A549 (cell line): ENCODE measurements around the gene HSD11B2. TPM values are rescaled to one million over a fixed set of nuclear protein-coding genes. Genes with fewer than 3 reads are reported as not detected.

ENCODE experiments used
- ATAC-seq, 2 experiments: fragments of 200-7000 bp in 1 of 2; fragments of >200 bp in 1 of 2; cut with Nextera tagmentation in 1 of 2; cut with Tn5 transposase in 1 of 2; 3 replicates each; pipeline versions ENCODE4 v1.8.0 to v1.9.1; 2018 to 2020; ENCODE audit warnings: mild to moderate bottlenecking in 1 of 2, moderate library complexity in 1 of 2
- CTCF ChIA-PET: fragments of 300-600 bp; sonication (Branson Sonifier 250); formaldehyde crosslinking; extraction: SDS; loops from one replicate; lab custom pipeline; 2021; ENCODE audit warnings: antibody characterized with exemption, inconsistent platforms; lab: Yijun Ruan, JAX
- POLR2A ChIA-PET: fragments of 350-600 bp; formaldehyde crosslinking; extraction: SDS; loops from one replicate; lab custom pipeline; 2021; ENCODE audit warnings: antibody characterized with exemption, inconsistent platforms; lab: Yijun Ruan, JAX
- DNase-seq, 2 experiments: peaks; one replicate each; pipeline versions ENCODE4 v3.0.0 to v3.0.0-alpha.2; 2011 to 2016; ENCODE audit warnings: low read depth in 1 of 2, low spot score in 1 of 2
- FAIRE-seq: peaks from 2 replicates; lab custom pipeline; 2011; peaks lifted over from hg19 to GRCh38; lab: Jason Lieb, UNC
- H3K27ac ChIP-seq, 2 experiments: fragments of >200 bp; sonication (Bioruptor Twin); formaldehyde crosslinking; 3 replicates each; pipeline ENCODE4 v1.5.1; 2016 to 2017
- H3K4me1 ChIP-seq: fragments of >200 bp; sonication (Bioruptor Twin); formaldehyde crosslinking; 3 replicates; pipeline ENCODE4 v1.6.1; 2016
- H3K4me2 ChIP-seq: fragments of >200 bp; sonication (Bioruptor Twin); formaldehyde crosslinking; 3 replicates; pipeline ENCODE4 v1.6.1; 2016
- H3K4me3 ChIP-seq: fragments of >200 bp; sonication (Bioruptor Twin); formaldehyde crosslinking; 3 replicates; pipeline ENCODE4 v1.5.1; 2016
- H3K9me3 ChIP-seq: fragments of >200 bp; sonication (Bioruptor Twin); formaldehyde crosslinking; 3 replicates; pipeline ENCODE4 v1.6.1; 2016
- CEBPB ChIP-seq, 2 experiments: fragments of >200 bp in 1 of 2; sonication (Bioruptor Twin) in 1 of 2; formaldehyde crosslinking in 1 of 2; IDR thresholded peaks; 2 replicates each; pipeline ENCODE4 v1.6.1; 2012 to 2016
- EHMT2 ChIP-seq: fragments of 200-600 bp; sonication (generic); IDR thresholded peaks from 2 replicates; pipeline ENCODE4 v1.6.1; 2016; ENCODE audit warnings: antibody characterized with exemption, low read depth, mild to moderate bottlenecking, moderate library complexity
- ESRRA ChIP-seq: fragments of 150-350 bp; IDR thresholded peaks from 2 replicates; pipeline ENCODE4 v1.6.1; 2014; ENCODE audit warnings: mild to moderate bottlenecking, low read length, borderline replicate concordance
- FOSL2 ChIP-seq, 2 experiments: fragments of 450-650 bp in 1 of 2; fragments of >200 bp in 1 of 2; sonication (Bioruptor Twin) in 1 of 2; formaldehyde crosslinking; IDR thresholded peaks; 2 replicates each; pipeline versions ENCODE4 v1.5.0 to v1.6.1; 2016 to 2020; ENCODE audit warnings: mild to moderate bottlenecking in 1 of 2, moderate library complexity in 1 of 2
- HOXA7 ChIP-seq: fragments of 250-450 bp; sonication (Bioruptor Pico); IDR thresholded peaks from 2 replicates; pipeline ENCODE4 v1.5.0; 2020; ENCODE audit warnings: mild to moderate bottlenecking, moderate library complexity
- HOXB13 ChIP-seq: fragments of 250-450 bp; sonication (Bioruptor Pico); IDR thresholded peaks from 2 replicates; pipeline ENCODE4 v1.5.0; 2020; ENCODE audit warnings: low read depth, mild to moderate bottlenecking, moderate library complexity
- HOXB5 ChIP-seq: fragments of 250-450 bp; sonication (Bioruptor Pico); IDR thresholded peaks from 2 replicates; pipeline ENCODE4 v1.5.0; 2020; ENCODE audit warnings: mild to moderate bottlenecking, moderate library complexity
- JUN ChIP-seq, 2 experiments: fragments of >200 bp; sonication (Bioruptor Twin); formaldehyde crosslinking; IDR thresholded peaks; 2 replicates in 1 of 2; 3 replicates in 1 of 2; pipeline ENCODE4 v1.6.1; 2016 to 2017
- JUNB ChIP-seq: fragments of >200 bp; sonication (Bioruptor Twin); formaldehyde crosslinking; IDR thresholded peaks from 2 replicates; pipeline ENCODE4 v1.6.1; 2016
- KDM1A ChIP-seq: fragments of 200-600 bp; sonication (generic); IDR thresholded peaks from 2 replicates; pipeline ENCODE4 v1.6.1; 2016; ENCODE audit warnings: low read depth, mild to moderate bottlenecking
- MYC ChIP-seq: IDR thresholded peaks from 2 replicates; pipeline ENCODE4 v1.6.1; 2012; ENCODE audit warnings: mild to moderate bottlenecking, inconsistent platforms, low read length, improper control_type of control experiment, borderline replicate concordance
- NPAS2 ChIP-seq: fragments of 250-450 bp; sonication (Bioruptor Pico); IDR thresholded peaks from 2 replicates; pipeline ENCODE4 v1.8.0; 2022; ENCODE audit warnings: mild to moderate bottlenecking, moderate library complexity, borderline replicate concordance
- PHF8 ChIP-seq: fragments of 200-600 bp; sonication (generic); IDR thresholded peaks from 2 replicates; pipeline ENCODE4 v1.6.1; 2016; ENCODE audit warnings: low read depth, mild to moderate bottlenecking, antibody characterized with exemption, moderate library complexity, borderline replicate concordance
- RAD21 ChIP-seq, 2 experiments: fragments of >200 bp in 1 of 2; sonication (Bioruptor Twin) in 1 of 2; formaldehyde crosslinking in 1 of 2; IDR thresholded peaks in 1 of 2; conservative IDR thresholded peaks in 1 of 2; 2 replicates in 1 of 2; 3 replicates in 1 of 2; pipeline ENCODE4 v1.6.1; 2012 to 2018; ENCODE audit warnings: inconsistent platforms in 1 of 2
- RARB ChIP-seq: fragments of 250-450 bp; sonication (Bioruptor Pico); IDR thresholded peaks from 2 replicates; pipeline ENCODE4 v1.8.0; 2021; ENCODE audit warnings: mild to moderate bottlenecking, moderate library complexity
- RFX5 ChIP-seq: fragments of 450-650 bp; IDR thresholded peaks from 2 replicates; pipeline ENCODE4 v1.7.1; 2014; ENCODE audit warnings: antibody characterized with exemption, mild to moderate bottlenecking, moderate library complexity
- RNF2 ChIP-seq: fragments of 200-600 bp; sonication (generic); IDR thresholded peaks from 2 replicates; pipeline ENCODE4 v1.6.1; 2016; ENCODE audit warnings: low read depth, mild to moderate bottlenecking, antibody characterized with exemption, moderate library complexity, borderline replicate concordance
- SREBF2 ChIP-seq: fragments of 450-650 bp; IDR thresholded peaks from 2 replicates; pipeline ENCODE4 v1.6.1; 2014; ENCODE audit warnings: mild to moderate bottlenecking, moderate library complexity
- TFCP2L1 ChIP-seq: fragments of 250-450 bp; sonication (Bioruptor Pico); IDR thresholded peaks from 2 replicates; pipeline ENCODE4 v1.5.0; 2021; ENCODE audit warnings: mild to moderate bottlenecking
- WGBS: methylation state at CpG from one replicate; pipeline ENCODE4 v1.1.6; 2017; ENCODE audit errors: missing lambda C conversion rate; 5-methylcytosine and 5-hydroxymethylcytosine counted together
- polyA plus RNA-seq, 4 experiments: library from polyadenylated mRNA; depleted of rRNA in 3 of 4; stranded (reverse); fragments of >200 nt; fragmentation: RNase III in 1 of 4; extraction: RNeasy Plus Mini Kit Qiagen cat#74134 plus additional on column Dnase treatment in 1 of 4; gene quantifications; 2 replicates in 3 of 4; 3 replicates in 1 of 4; pipeline ENCODE4 v1.2.3, GENCODE V29; 2011 to 2017
- TF ChIP-seq, protein P1 (sequence below): IDR thresholded peaks from 2 replicates; pipeline ENCODE4 v1.6.1; 2012; ENCODE audit warnings: low read depth, borderline replicate concordance
- TF ChIP-seq, protein P2 (sequence below): IDR thresholded peaks from 2 replicates; pipeline ENCODE4 v1.6.1; 2012
- TF ChIP-seq, protein P3 (sequence below): fragments of 450-650 bp; IDR thresholded peaks from 2 replicates; pipeline ENCODE4 v1.6.1; 2014; ENCODE audit warnings: antibody characterized with exemption

Gene HSD11B2
- polyA plus RNA-seq, 2 of the 4 experiments (the other 2 are of a cell fraction), result 0.53 to 1.6 TPM

DNA sequence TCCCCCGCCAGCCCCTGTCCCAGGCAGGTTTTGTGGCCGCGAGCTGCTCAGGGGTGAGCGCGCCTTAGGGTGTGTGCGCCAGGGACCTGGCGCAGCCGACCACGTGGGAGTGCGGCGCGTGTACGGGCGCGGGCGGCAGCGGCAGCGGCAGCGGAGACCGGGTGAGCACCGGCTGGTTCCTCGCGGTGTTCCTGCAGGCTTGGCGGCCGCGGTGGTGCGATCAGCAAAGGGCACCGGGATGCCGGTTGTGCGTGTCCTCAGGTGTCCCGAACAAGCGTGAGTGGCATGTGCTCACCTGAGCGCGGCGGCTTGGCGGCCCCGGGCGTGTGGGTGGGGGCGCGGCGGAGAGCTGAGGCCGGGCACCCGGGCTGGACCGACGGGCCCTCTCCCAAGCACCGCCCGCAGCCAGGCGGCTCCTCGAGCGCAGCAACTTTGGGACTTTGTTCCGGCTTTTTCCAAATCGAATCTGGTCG is 381 bp upstream of the HSD11B2 start:
- Histone ChIP-seq H3K4me3 (peak overlapping the region; percentile 59), H3K27ac (peak overlapping the region; percentile 63 to 76; a peak in 5 of 6 replicates), H3K4me2 (peak overlapping the region; percentile 98), H3K9me3 (no peaks in the 10 kb centered on the region), H3K4me1 (peaks cover 9% of the 10 kb centered on the region; the same call in 2 of the 3 replicates)
- ATAC-seq, result peak; percentile 36 to 50; a peak in 5 of 6 replicates
- ChIA-PET POLR2A (interaction anchor here (0.6 to 0.8 kb wide), 2 partner anchors 11 to 35 kb away, joined by 3 read pairs; no protein-coding TSS in a partner anchor), CTCF (interaction anchor here (0.6 to 3.2 kb wide), 5 partner anchors 10 to 31 kb away, joined by 3 to 12 read pairs (median 4); partner anchors contain the start of gene ZDHHC1)
- peak in 1 of 2 experiments; percentile 42 for DNase-seq
- 1% methylated on average over 27 of the region's 53 CpGs for WGBS
- FAIRE-seq, result no peak
- TF ChIP-seq JUN (IDR thresholded peaks at IDR 0.05) (peak in 1 of 2 experiments; percentile 36; a peak in 1 of 5 replicates), HOXB5 (CRISPR knock-in tag) (0 out of 2 replicates have a peak, but pooled peaks have one; percentile 31), RFX5 (no peak), RNF2 (0 out of 2 replicates have a peak, but pooled peaks have one; percentile 45), EHMT2 (no peak), JUNB (no peak), PHF8 (no peak), SREBF2 (no peak)
- TF ChIP-seq, protein P1, sequence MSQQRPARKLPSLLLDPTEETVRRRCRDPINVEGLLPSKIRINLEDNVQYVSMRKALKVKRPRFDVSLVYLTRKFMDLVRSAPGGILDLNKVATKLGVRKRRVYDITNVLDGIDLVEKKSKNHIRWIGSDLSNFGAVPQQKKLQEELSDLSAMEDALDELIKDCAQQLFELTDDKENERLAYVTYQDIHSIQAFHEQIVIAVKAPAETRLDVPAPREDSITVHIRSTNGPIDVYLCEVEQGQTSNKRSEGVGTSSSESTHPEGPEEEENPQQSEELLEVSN, result peak; percentile 64
- TF ChIP-seq, protein P2, sequence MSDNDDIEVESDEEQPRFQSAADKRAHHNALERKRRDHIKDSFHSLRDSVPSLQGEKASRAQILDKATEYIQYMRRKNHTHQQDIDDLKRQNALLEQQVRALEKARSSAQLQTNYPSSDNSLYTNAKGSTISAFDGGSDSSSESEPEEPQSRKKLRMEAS, result peak; percentile 86

DNA sequence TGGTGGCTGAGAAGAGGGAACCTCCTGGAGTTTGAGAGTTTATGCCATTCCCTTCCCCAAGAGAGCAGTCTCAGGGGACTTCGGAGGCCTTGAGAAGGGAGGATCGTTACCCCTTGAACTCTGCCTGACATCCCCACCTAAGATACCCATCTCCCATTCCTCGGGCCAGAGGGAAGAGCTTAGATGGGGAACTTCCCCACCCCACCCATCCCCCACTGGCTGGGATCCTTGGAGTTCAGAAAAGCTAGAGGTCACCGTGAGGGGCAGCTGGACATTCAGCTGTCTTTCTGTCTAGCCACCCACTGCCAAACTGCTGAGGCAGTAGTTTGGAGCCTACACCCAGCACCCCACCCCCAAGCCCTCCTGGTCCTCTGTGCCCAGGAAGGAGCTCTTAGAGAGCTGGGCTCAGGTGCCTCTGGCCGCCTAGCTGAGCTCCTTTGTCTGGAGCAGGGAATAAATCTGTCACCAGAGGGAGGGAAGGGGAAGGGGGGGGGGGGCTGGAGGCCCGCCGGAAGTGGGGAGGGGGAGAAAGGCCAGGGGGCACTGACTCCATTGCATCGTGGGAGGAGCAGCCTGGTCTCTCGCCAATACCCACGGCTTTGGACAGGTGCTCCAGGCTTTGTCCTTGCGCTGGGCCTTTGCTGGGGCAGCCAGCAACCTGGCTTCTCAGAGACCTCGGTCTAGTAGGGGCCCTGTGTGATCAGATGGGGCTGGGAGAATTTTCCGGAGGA is 1.0 kb downstream of the HSD11B2 start:
- Histone ChIP-seq H3K4me1 (peaks cover 9% of the 10 kb centered on the region; the same call in 2 of the 3 replicates), H3K9me3 (no peaks in the 10 kb centered on the region), H3K27ac (peak overlapping the region; percentile 63 to 76; a peak in 5 of 6 replicates), H3K4me3 (peak overlapping the region; percentile 59), H3K4me2 (peak overlapping the region; percentile 98)
- DNase-seq (no peak), ATAC-seq (no peak), FAIRE-seq (no peak)
- ChIA-PET POLR2A (interaction anchor here (0.6 to 0.7 kb wide), 2 partner anchors 19 to 34 kb away, joined by 3 to 4 read pairs; no protein-coding TSS in a partner anchor), CTCF (interaction anchor here (0.8 to 4.4 kb wide), 7 partner anchors 10 to 34 kb away, joined by 3 to 19 read pairs (median 3); partner anchors contain the start of gene ZDHHC1)
- WGBS, result 84% methylated on average over 9 of the region's 13 CpGs
- TF ChIP-seq HOXB5 (CRISPR knock-in tag) (no peak), RFX5 (no peak)

DNA sequence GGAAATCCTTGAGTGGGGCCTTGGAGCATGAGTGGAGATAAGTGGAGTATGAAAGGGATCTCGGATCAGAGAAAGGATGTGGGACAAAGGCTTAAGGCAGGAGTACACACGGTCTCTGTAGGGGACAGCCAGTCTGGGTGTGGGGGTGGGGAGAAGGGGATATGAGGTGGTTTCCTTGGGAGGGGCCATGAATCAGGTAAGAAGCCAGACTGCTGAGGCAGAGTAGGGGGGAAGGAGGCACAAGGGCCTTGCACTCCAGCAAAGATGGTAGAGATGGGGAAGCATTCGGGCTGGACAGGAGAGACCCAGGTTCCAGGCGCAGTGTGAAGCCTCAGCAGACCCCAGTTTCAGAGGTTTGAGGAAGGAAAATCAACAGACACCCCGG is 1.6 kb downstream of the HSD11B2 start:
- 81% methylated on average over 5 of the region's 5 CpGs for WGBS
- CTCF ChIA-PET, result interaction anchor here (0.8 to 4.4 kb wide), 5 partner anchors 9 to 33 kb away, joined by 3 to 19 read pairs (median 4); partner anchors contain the start of gene ZDHHC1
- no peak for FAIRE-seq
- H3K9me3 ChIP-seq, result no peaks in the 10 kb centered on the region
- ATAC-seq, result no peak
- POLR2A ChIA-PET, result interaction anchor here (0.7 kb wide), 1 partner anchor 33 kb away, joined by 3 read pairs; no protein-coding TSS in a partner anchor
- no peak overlapping the region for H3K27ac ChIP-seq
- peaks cover 9% of the 10 kb centered on the region; the same call in 2 of the 3 replicates for H3K4me1 ChIP-seq
- TF ChIP-seq, protein P3, sequence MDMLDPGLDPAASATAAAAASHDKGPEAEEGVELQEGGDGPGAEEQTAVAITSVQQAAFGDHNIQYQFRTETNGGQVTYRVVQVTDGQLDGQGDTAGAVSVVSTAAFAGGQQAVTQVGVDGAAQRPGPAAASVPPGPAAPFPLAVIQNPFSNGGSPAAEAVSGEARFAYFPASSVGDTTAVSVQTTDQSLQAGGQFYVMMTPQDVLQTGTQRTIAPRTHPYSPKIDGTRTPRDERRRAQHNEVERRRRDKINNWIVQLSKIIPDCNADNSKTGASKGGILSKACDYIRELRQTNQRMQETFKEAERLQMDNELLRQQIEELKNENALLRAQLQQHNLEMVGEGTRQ, result no peak
- TF ChIP-seq, protein P1, result no peak
- TF ChIP-seq KDM1A (no peak), HOXA7 (CRISPR knock-in tag) (no peak), FOSL2 (IDR thresholded peaks at IDR 0.05) (no peak), FOSL2 (CRISPR knock-in tag; IDR thresholded peaks at IDR 0.05) (no peak), JUNB (no peak), MYC (no peak), RARB (no peak), ESRRA (no peak), CEBPB (IDR thresholded peaks at IDR 0.05) (no peak), RAD21 (conservative IDR thresholded peaks at IDR 0.05 in 1 of 2, IDR thresholded peaks at IDR 0.05 in 1 of 2) (no peak), TFCP2L1 (CRISPR knock-in tag) (no peak), NPAS2 (CRISPR knock-in tag) (no peak), HOXB13 (CRISPR knock-in tag) (no peak), EHMT2 (no peak)
- TF ChIP-seq, protein P2, result no peak
- DNase-seq, result no peak
- no peak overlapping the region for H3K4me2 ChIP-seq
- H3K4me3 ChIP-seq, result no peak overlapping the region
